K562 (cell line): ENCODE measurements around the gene ATP6V1G1. TPM values are rescaled to one million over a fixed set of nuclear protein-coding genes. Genes with fewer than 3 reads are reported as not detected.

ENCODE experiments used
- ASH1L ChIP-seq: fragments of 450-650 bp; IDR thresholded peaks from 2 replicates; pipeline ENCODE4 v1.6.1; 2018; ENCODE audit warnings: borderline replicate concordance, mild to moderate bottlenecking, low read depth; ENCODE audit not compliant: partially characterized antibody
- BDP1 ChIP-seq: IDR thresholded peaks from 3 replicates; pipeline ENCODE4 v1.6.1; 2011; ENCODE audit not compliant: insufficient read length, insufficient read depth
- CREB1 ChIP-seq, 2 experiments: sonication (generic) in 1 of 2; formaldehyde crosslinking in 1 of 2; IDR thresholded peaks; 2 replicates each; pipeline versions ENCODE4 v1.6.1 to v1.8.0; 2012 to 2022; ENCODE audit warnings: inconsistent platforms in 1 of 2, mild to moderate bottlenecking in 1 of 2, missing genetic modification reagents in 1 of 2, moderate library complexity in 1 of 2
- CSDE1 ChIP-seq, 2 experiments: fragments of 450-650 bp; IDR thresholded peaks; 2 replicates each; pipeline ENCODE4 v1.6.1; 2016; ENCODE audit warnings: mild to moderate bottlenecking in 1 of 2
- HIVEP1 ChIP-seq: fragments of 250-450 bp; sonication (Bioruptor Pico); IDR thresholded peaks from 2 replicates; pipeline ENCODE4 v1.4.0; 2020; ENCODE audit warnings: mild to moderate bottlenecking
- L3MBTL2 ChIP-seq: fragments of 450-650 bp; IDR thresholded peaks from 2 replicates; pipeline ENCODE4 v1.6.1; 2016; ENCODE audit warnings: mild to moderate bottlenecking, moderate library complexity
- MCM3 ChIP-seq: fragments of 450-650 bp; IDR thresholded peaks from 2 replicates; pipeline ENCODE4 v1.6.1; 2016
- MEIS2 ChIP-seq: fragments of 450-650 bp; IDR thresholded peaks from 2 replicates; pipeline ENCODE4 v1.6.1; 2014; ENCODE audit warnings: mild to moderate bottlenecking; ENCODE audit not compliant: partially characterized antibody
- NRF1 ChIP-seq, 2 experiments: fragments of 450-650 bp; IDR thresholded peaks in 1 of 2; conservative IDR thresholded peaks in 1 of 2; 2 replicates each; pipeline ENCODE4 v1.6.1; 2014; ENCODE audit warnings: mild to moderate bottlenecking in 2 of 2
- RBM15 ChIP-seq: fragments of 200-400 bp; formaldehyde crosslinking; IDR thresholded peaks from 2 replicates; pipeline ENCODE4 v1.6.1; 2018; ENCODE audit warnings: mild to moderate bottlenecking, low read length, moderate library complexity; ENCODE audit not compliant: insufficient read depth
- SMAD2 ChIP-seq: fragments of 150-350 bp; IDR thresholded peaks from 2 replicates; pipeline ENCODE4 v1.6.1; 2014; ENCODE audit warnings: low read depth, mild to moderate bottlenecking, low read length
- SRSF7 ChIP-seq: fragments of 200-400 bp; formaldehyde crosslinking; optimal IDR thresholded peaks from 2 replicates; pipeline ENCODE3; 2017; ENCODE audit warnings: mild to moderate bottlenecking, low read depth, low read length
- UBTF ChIP-seq, 2 experiments: IDR thresholded peaks; 2 replicates each; pipeline ENCODE4 v1.6.1; 2012; ENCODE audit warnings: improper control_type of control experiment in 2 of 2, low read depth in 2 of 2, low read length in 2 of 2, borderline replicate concordance in 1 of 2
- VEZF1 ChIP-seq: fragments of 200-800 bp; sonication (Bioruptor generic); IDR thresholded peaks from 2 replicates; pipeline ENCODE4 v1.6.1; 2017; ENCODE audit warnings: missing genetic modification characterization, missing compliant biosample characterization
- ZFX ChIP-seq: sonication (generic); formaldehyde crosslinking; IDR thresholded peaks from 2 replicates; pipeline ENCODE4 v1.8.0; 2022; ENCODE audit warnings: mild to moderate bottlenecking, missing genetic modification reagents, moderate library complexity
- ZNF133 ChIP-seq: fragments of 250-450 bp; sonication (Bioruptor Pico); IDR thresholded peaks from 2 replicates; pipeline ENCODE4 v1.4.0; 2020; ENCODE audit warnings: mild to moderate bottlenecking
- ZNF551 ChIP-seq: fragments of 250-450 bp; sonication (Bioruptor Pico); IDR thresholded peaks from 2 replicates; pipeline ENCODE4 v1.5.0; 2021; ENCODE audit warnings: mild to moderate bottlenecking, moderate library complexity
- ZNF655 ChIP-seq: fragments of 250-450 bp; sonication (Bioruptor Pico); IDR thresholded peaks from 2 replicates; pipeline ENCODE4 v1.5.0; 2021
- polyA plus RNA-seq, 8 experiments: library from polyadenylated mRNA; depleted of rRNA in 4 of 8; stranded (reverse) in 5 of 8; unstranded in 3 of 8; fragments of >200 nt; fragmentation: Nextera tagmentation in 2 of 8; fragmentation: Illumina TruSeq in 1 of 8; extraction: Ambion mirVana in 2 of 8; extraction: Trizol in 1 of 8; gene quantifications; 2 replicates each; pipeline versions ENCODE4 v1.2.1 to v1.2.3, GENCODE V29; 2011 to 2014; ENCODE audit warnings: inconsistent platforms in 1 of 8, missing spikeins in 1 of 8
- total RNA-seq, 7 experiments: library from RNA; depleted of rRNA in 6 of 7; stranded (reverse); fragments of >200 nt in 6 of 7; fragmentation: Illumina TruSeq in 2 of 7; extraction: Trizol in 2 of 7; gene quantifications; 2 replicates each; pipeline versions ENCODE4 v1.2.1 to v1.2.3, GENCODE V29; 2011 to 2021; ENCODE audit warnings: low replicate concordance in 1 of 7
- TF ChIP-seq, protein P1 (sequence below): fragments of 250-450 bp; sonication (Bioruptor Pico); IDR thresholded peaks from 2 replicates; pipeline ENCODE4 v1.4.0; 2020
- TF ChIP-seq, protein P2 (sequence below): fragments of 450-650 bp; IDR thresholded peaks from 2 replicates; pipeline ENCODE4 v1.6.1; 2016

The ATP6V1G1 gene
- total and polyA plus RNA-seq, 9 of the 15 experiments (the other 6 are each of a cell fraction or from before 2014, with no cell fraction given): 88.4 to 492 (median 193) TPM

DNA sequence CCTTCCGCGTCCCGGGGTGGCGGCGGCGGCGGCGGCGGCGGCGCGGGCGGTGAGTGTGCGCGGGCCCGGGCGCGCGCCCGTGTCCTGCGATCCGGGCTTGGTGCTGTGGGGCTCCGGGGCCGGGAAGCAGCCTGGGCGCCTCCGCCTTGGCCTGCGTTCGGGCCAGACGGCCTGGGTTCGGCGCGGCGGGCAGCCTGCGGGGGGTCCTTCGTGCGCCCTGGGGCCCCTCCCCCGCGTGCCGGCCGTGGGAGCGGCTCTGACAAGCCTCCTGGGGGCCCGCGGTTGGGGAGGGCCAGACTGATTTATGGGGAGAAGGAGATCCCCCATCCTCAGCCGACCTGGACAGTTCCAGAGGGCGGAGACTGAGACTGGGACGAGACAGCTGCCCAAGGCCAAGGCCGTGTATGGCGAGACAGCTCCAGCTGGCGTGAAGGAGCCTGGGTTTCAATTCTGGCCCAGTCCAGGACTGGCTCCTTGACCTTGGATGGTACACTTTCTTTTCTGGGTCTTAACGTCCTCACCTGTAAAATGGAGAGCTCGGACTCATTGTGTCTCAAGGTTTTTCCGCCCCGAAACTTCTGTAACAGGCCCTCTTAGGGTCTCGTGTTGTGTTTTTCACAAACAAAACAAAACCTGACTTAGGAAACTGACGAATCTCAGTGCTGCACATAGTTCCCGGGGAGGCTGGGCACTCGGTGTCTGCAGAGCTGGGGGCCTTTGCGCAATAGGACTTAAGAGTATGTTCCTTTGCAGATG is 24.1 kb downstream of the ATP6V1G1 start (continued):
- TF ChIP-seq NRF1 (conservative IDR thresholded peaks at IDR 0.05 in 1 of 2, IDR thresholded peaks at IDR 0.05 in 1 of 2): no peak; a peak in 2 of 4 replicates
- TF ChIP-seq ZNF655 (CRISPR knock-in tag): no peak
- TF ChIP-seq ASH1L: no peak
- TF ChIP-seq ZNF133: no peak
- TF ChIP-seq VEZF1 (CRISPR knock-in tag): peak; percentile 69; the same call in 1 of the 2 replicates
- TF ChIP-seq SRSF7: no peak
- peak; percentile 94 for TF ChIP-seq MEIS2
- TF ChIP-seq MCM3: no peak
- TF ChIP-seq, protein P1, sequence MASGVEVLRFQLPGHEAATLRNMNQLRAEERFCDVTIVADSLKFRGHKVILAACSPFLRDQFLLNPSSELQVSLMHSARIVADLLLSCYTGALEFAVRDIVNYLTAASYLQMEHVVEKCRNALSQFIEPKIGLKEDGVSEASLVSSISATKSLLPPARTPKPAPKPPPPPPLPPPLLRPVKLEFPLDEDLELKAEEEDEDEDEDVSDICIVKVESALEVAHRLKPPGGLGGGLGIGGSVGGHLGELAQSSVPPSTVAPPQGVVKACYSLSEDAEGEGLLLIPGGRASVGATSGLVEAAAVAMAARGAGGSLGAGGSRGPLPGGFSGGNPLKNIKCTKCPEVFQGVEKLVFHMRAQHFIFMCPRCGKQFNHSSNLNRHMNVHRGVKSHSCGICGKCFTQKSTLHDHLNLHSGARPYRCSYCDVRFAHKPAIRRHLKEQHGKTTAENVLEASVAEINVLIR: no peak
- TF ChIP-seq CSDE1 (IDR thresholded peaks at IDR 0.05): no peak
- no peak for TF ChIP-seq SMAD2
- TF ChIP-seq, protein P2, sequence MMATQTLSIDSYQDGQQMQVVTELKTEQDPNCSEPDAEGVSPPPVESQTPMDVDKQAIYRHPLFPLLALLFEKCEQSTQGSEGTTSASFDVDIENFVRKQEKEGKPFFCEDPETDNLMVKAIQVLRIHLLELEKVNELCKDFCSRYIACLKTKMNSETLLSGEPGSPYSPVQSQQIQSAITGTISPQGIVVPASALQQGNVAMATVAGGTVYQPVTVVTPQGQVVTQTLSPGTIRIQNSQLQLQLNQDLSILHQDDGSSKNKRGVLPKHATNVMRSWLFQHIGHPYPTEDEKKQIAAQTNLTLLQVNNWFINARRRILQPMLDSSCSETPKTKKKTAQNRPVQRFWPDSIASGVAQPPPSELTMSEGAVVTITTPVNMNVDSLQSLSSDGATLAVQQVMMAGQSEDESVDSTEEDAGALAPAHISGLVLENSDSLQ: peak; percentile 84
- TF ChIP-seq RBM15: no peak
- TF ChIP-seq BDP1: no peak
- no peak for TF ChIP-seq ZNF551 (CRISPR knock-in tag)
- TF ChIP-seq ZFX: peak; percentile 87
- no peak for TF ChIP-seq HIVEP1
- no peak for TF ChIP-seq L3MBTL2
- TF ChIP-seq CREB1 (IDR thresholded peaks at IDR 0.05): peak; percentile 33; the same call in 1 of the 2 replicates
- no peak for TF ChIP-seq CREB1 (CRISPR knock-in tag; IDR thresholded peaks at IDR 0.05)
- peak; percentile 28 to 66; a peak in 1 of 4 replicates for TF ChIP-seq UBTF (IDR thresholded peaks at IDR 0.05; ENCODE audit: borderline replicate concordance in 1 of 2, low read depth in 2 of 2, low read length in 2 of 2)
